Transverse colon (tissue), 4 donors: ENCODE data around the gene ROS1.

Experiments used
- CTCF ChIP-seq, 5 experiments: fragments of 200-600 bp in 3 of 5; fragments of 450-650 bp in 2 of 5; sonication (generic) in 3 of 5; IDR thresholded peaks; 1 replicate in 2 of 5; 2 replicates in 3 of 5; pipeline ENCODE4 v1.5.1; 2016 to 2017; ENCODE audit warnings: antibody characterized with exemption in 5 of 5, inconsistent platforms in 3 of 5, mild to moderate bottlenecking in 2 of 5, moderate library complexity in 1 of 5
- EP300 ChIP-seq: sonication (generic); formaldehyde crosslinking; IDR thresholded peaks from one replicate; pipeline ENCODE4 v1.6.1; 2017; ENCODE audit warnings: antibody characterized with exemption, low read depth
- POLR2AphosphoS5 ChIP-seq, 3 donors: sonication (generic); formaldehyde crosslinking; IDR thresholded peaks; one replicate each; pipeline ENCODE4 v1.6.1; 2016; ENCODE audit warnings: antibody characterized with exemption in 3 of 3

GRCh38 chr6:117311726-117312125, 114.0 kb downstream of the ROS1 start:
- no peak for TF ChIP-seq EP300
- no peak for TF ChIP-seq CTCF (IDR thresholded peaks at IDR 0.05)
- no peak for TF ChIP-seq POLR2AphosphoS5 (IDR thresholded peaks at IDR 0.05)
